Limb (tissue), 2 donors: Measurements from ENCODE around the gene SLC2A1.
"Not testable (repeated sequence)": the region's sequence is repeated elsewhere in the genome, so short reads cannot be mapped to it uniquely, and the experiment has no call there.

Experiments used
- DNase-seq, 2 donors: peaks; one replicate each; pipeline ENCODE4 v3.0.0-alpha.2; 2016; ENCODE audit errors: extremely low spot score in 2 of 2

SLC2A1 gene

DNA sequence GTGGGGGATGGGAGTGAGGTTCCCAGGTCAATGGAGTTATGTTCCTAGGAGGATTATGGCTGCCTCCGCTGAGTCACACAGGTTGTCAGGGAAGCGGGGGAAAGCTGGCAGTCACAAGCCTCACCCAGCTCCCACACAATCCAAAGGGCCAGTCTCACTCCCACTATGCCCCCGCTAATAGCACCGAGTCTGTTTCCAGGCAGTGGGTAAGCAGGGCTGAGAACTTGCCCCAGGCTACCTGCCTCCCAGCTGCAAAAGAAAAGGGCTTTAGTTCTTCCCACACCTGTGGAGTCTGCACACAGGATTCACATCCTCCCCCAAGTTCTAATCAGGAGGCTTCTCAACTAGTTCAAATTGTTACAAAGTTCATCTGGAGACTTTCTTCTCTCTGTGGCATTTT is 58.7 kb downstream of the SLC2A1 start:
- not testable (repeated sequence) for DNase-seq

DNA sequence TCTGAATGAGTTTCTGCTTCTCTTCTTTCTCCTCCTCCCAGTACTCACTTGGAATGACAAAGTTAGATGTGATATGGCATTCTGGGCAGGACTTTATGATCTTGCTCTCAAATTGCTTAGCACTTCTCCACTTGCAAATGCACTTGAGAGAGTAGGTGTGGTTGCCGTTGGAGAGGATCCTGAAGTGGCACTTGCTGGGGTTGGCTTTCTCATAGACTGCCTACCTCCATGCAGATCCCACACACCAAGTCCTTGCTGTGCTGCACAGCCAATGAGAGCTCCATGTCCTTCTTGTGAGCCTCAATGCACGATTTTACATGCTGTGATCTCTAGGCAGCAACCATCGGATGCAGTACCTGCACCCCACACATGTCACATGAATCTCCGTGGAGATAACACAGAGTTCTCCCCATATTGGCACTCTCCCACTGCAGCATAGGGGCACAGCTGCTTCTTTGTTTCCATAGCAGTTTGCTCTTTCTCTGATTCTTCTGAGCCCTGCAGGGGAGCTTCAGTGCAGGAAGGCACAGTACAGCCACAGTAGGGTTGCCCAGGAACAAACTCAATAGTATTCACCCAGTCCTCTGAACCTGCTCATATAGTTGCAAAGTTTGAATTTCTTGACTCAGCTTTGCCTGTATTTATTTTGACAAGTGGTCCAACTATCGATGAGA is 67.1 kb downstream of the SLC2A1 start:
- DNase-seq = no peak

DNA sequence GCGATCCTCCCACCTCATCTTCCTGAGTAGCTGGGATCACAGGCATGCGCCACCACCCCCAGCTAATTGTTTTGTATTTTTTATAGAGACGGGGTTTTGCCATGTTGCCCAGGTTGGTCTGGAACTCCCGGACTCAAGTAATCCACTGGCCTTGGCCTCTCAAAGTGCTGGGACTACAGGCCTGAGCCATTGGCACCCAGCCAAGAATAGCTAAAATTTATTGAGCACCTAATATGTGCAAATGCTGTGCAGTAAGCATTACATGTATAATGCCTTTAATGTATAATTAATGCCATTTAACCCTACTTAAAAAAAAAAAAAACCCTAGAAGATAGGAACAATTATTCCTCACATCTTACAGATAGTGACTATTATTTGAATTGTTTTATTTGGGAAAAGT is 69.4 kb downstream of the SLC2A1 start:
- no peak for DNase-seq

DNA sequence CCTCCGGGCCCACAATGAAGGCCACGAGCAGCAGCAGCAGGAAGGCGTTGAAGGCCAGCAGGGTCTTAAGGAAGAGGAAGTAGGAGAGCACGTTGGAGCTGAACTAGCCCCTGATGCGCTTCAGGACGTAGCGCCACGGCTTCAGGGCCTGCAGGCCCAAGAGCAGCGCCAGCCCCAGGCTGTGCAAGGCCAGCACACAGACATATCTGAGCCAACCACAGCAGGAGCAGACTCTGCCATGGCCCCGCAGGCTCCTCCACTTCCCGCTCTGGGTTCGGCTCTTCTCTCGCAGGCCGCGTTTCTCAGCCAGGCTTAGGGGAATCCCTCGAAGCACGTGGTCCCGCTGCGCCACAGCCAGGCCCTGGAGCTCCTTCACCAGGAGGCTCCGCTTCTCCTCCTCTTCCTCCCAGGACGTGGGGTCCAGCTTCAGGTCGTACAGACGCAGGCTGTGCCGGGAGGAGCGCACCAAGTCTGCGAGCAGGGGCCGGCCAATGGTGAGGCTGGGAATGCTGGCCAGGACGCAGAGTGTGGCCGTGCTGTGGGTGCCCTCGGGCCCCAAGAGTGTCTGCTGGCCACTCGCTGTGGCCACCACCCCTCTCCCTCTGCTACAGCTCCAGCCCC is 70.5 kb downstream of the SLC2A1 start:
- no peak for DNase-seq

DNA sequence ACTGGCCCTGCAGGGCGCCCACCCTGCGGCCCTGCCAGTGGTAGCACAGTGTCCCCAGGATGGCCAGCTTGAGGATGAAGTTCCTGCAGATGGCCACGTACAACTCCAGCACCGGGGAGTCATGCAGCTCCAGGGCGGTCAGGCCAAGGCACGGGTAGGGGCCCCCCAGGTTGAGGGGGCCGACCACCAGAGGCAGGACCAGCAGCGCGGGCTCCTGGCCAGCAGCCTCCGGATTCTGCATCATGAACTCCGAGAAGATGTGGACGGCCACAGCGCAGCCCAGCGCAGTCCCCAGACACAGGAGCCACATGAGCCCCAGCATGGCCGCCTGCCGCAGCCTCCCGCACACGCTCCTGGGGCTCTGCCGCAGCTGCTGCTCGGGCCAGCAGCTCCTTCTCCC is 71.3 kb downstream of the SLC2A1 start:
- DNase-seq = no peak

DNA sequence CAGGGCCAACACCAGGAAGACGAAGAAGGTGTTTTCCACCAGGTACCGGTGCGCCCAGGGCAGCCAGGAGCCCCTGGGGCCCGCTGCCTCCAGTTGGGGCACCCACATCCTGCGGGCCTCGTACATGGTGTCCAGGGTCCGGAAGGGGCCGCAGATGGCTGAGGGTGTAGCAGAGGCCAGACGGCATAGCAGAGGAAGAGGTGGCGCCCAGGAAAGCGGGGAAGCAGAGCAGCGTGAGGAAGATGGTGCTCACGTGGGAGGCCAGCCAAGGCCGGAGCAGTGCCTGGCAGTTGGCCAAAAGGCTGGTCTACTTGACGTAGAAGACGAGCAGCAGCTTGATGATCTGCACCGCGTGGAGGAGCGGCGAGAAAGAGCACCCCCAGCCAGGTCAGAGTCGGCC is 71.9 kb downstream of the SLC2A1 start:
- DNase-seq = no peak

DNA sequence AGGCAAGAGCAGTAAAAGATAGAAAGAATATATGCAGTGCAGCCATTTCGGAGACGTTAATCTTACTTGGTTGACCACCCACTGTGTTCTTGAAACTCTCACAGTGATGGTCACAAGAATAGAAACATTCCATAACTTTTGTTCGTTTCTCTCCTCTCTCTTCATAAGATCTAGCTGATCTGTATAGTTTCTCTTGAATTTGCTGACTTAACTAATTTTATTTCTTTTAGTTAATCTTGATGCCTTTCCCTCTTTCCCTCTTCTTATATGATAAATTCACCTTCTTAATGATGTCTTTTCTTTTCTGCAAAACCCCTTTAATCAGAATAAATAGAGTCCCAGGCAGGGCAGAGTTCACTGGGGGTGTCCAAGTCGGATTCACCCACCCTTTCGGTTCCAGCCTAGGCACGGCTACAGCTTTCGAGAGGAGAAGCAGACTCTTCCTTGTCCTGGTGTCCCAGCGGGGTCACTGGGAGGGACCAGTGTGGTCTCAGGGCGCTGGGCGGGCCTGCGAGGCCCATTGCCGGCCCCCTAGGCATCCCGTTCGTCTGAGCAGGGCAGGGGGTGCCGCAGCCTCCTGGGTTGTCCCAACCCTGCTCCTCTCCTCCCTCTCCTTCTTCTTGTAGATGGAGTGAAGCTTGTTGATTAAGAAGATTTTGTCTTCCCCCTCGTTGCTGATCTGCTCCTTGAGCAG is 72.5 kb downstream of the SLC2A1 start:
- DNase-seq = no peak

DNA sequence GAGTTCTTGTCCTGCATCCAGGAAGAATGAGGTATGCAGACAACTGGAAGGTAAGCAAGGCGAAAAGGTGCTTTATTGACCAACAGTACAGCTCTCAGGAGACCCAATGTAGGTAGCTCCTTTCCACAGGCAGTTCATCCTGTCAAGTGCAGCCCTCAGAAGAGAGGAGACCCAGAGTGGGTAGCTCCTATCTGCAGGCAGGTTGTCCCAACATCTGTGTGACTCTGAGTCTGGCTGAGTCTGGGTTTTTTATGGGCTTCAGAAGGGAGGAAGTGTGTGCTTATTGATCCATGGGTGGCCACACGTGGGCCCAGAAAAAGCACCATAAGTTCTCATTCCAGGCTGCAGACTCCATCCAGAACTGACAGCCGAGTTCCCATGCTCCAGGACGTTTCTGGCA is 78.3 kb downstream of the SLC2A1 start:
- no peak for DNase-seq

DNA sequence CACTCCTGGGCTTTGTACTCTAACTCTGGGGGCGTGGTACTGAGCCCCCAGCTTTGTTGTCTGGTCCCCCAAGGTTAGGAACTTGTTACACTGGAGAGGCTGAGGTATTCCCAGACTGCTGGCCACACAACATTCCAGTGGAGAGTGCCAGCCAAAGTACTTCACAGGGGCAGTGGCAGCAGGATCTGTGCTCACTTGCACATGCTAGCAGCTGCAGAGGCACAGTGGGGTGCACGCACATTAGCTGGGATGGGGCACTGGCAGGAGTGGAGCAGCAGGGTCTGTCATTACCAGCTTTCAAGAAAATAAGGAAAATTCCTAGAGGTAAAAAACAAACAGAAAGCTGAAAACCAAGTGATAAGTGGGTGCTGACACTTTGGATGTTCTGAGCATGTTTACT is 81.3 kb downstream of the SLC2A1 start:
- no peak for DNase-seq

DNA sequence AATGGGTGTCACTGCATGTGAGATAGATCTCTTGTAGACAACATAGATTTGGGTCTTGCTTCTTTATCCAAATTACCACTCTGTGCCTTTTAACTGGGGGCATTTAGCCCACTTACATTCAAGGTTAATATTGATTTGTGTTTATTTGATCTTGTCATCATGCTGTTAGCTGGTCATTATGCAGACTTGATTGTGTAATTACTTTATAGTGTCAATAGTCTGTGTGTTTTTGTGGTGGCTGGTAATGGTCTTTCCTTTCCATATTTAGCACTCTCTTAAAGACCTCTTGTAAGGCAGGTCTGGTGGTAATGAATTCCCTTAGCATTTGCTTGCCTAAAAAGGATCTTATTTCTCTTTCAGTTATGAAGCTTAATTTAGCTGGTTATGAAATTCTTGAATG is 82.7 kb downstream of the SLC2A1 start:
- DNase-seq = no peak
